ENCODE results near the gene RNLS.

The RNLS gene

DNA sequence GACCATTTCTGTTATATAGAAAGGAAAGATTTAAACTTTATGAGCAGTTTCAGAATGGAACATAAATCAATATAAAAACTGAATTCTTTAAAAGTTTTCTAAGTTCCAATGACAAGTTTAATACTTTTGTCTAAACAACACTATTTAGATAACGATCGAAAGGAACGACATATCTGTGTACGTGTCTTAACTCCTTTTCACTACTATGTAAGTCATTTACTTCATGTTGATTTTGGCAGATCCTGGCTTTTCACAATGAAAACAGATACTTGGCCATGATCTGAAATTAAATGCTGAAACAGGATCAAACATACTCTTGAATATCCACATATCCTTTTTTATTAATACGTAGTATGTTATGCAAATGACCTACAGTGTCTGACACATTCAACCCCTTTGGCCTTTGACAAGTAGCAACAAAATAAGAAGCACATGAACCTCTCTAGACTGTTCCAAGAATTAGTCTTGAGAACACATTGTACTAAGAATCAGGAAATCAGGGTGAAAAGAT, 41.9 kb downstream of the RNLS start:
- ChIA-PET POLR2A (no interaction called here), CTCF (no interaction called here)
- no peaks in the 10 kb centered on the region for H3K36me3 ChIP-seq (ENCODE audit: control insufficient read depth in 2 of 2, insufficient read depth in 1 of 2, low read length in 2 of 2)
- H3K4me3 ChIP-seq (ENCODE audit: low read depth, low read length), result no peak overlapping the region
- peak overlapping the region; percentile 42; the same call in 1 of the 2 replicates for H3K27ac ChIP-seq (ENCODE audit: extremely low read depth, low read depth, low read length)
- no peaks in the 10 kb centered on the region for H3K9me3 ChIP-seq (ENCODE audit: control insufficient read depth, insufficient read depth, low read depth, low read length)
- H3K4me1 ChIP-seq (ENCODE audit: control insufficient read depth, insufficient read depth, low read length), result peaks cover 45% of the 10 kb centered on the region
- peak; percentile 27; the same call in 1 of the 2 replicates for TF ChIP-seq ZNF513 (tag by site-specific recombination; IDR thresholded peaks at IDR 0.05)
- TF ChIP-seq ZNF747 (tag by site-specific recombination; IDR thresholded peaks at IDR 0.05), result no peak
- no peak for TF ChIP-seq PRDM2 (tag by site-specific recombination; IDR thresholded peaks at IDR 0.05; ENCODE audit: borderline replicate concordance)
- 0 out of 2 replicates have a peak, but pooled peaks have one; percentile 21 for TF ChIP-seq KLF16 (tag by site-specific recombination; IDR thresholded peaks at IDR 0.05)
- TF ChIP-seq ZNF626 (tag by site-specific recombination; IDR thresholded peaks at IDR 0.05), result 0 out of 2 replicates have a peak, but pooled peaks have one; percentile 60
- TF ChIP-seq ZNF596 (tag by site-specific recombination; IDR thresholded peaks at IDR 0.05), result peak; percentile 66
- no peak for TF ChIP-seq AEBP2 (tag by site-specific recombination; IDR thresholded peaks at IDR 0.05; ENCODE audit: borderline replicate concordance)
- TF ChIP-seq, protein P1, sequence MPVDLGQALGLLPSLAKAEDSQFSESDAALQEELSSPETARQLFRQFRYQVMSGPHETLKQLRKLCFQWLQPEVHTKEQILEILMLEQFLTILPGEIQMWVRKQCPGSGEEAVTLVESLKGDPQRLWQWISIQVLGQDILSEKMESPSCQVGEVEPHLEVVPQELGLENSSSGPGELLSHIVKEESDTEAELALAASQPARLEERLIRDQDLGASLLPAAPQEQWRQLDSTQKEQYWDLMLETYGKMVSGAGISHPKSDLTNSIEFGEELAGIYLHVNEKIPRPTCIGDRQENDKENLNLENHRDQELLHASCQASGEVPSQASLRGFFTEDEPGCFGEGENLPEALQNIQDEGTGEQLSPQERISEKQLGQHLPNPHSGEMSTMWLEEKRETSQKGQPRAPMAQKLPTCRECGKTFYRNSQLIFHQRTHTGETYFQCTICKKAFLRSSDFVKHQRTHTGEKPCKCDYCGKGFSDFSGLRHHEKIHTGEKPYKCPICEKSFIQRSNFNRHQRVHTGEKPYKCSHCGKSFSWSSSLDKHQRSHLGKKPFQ (tag by site-specific recombination; IDR thresholded peaks at IDR 0.05), result peak; percentile 60; the same call in 1 of the 2 replicates
- no peak for TF ChIP-seq ZBTB17 (tag by site-specific recombination; IDR thresholded peaks at IDR 0.05)
- TF ChIP-seq ZNF529 (tag by site-specific recombination; IDR thresholded peaks at IDR 0.05; ENCODE audit: insufficient replicate concordance), result no peak
- peak; percentile 77 for TF ChIP-seq IKZF3 (tag by site-specific recombination; IDR thresholded peaks at IDR 0.05)
- TF ChIP-seq, protein P2, sequence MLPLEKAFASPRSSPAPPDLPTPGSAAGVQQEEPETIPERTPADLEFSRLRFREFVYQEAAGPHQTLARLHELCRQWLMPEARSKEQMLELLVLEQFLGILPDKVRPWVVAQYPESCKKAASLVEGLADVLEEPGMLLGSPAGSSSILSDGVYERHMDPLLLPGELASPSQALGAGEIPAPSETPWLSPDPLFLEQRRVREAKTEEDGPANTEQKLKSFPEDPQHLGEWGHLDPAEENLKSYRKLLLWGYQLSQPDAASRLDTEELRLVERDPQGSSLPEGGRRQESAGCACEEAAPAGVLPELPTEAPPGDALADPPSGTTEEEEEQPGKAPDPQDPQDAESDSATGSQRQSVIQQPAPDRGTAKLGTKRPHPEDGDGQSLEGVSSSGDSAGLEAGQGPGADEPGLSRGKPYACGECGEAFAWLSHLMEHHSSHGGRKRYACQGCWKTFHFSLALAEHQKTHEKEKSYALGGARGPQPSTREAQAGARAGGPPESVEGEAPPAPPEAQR (tag by site-specific recombination; IDR thresholded peaks at IDR 0.05), result no peak
- TF ChIP-seq ZNF248 (tag by site-specific recombination; IDR thresholded peaks at IDR 0.05), result no peak
- TF ChIP-seq ZEB2 (tag by site-specific recombination; IDR thresholded peaks at IDR 0.05), result 0 out of 2 replicates have a peak, but pooled peaks have one; percentile 11
- TF ChIP-seq ZXDB (tag by site-specific recombination; IDR thresholded peaks at IDR 0.05), result peak; percentile 87
- no peak for TF ChIP-seq ZNF585B (tag by site-specific recombination; IDR thresholded peaks at IDR 0.05)
- TF ChIP-seq BCL11B (tag by site-specific recombination; IDR thresholded peaks at IDR 0.05; ENCODE audit: low read depth), result peak; percentile 80; the same call in 1 of the 2 replicates
- TF ChIP-seq PRDM1 (tag by site-specific recombination; IDR thresholded peaks at IDR 0.05), result no peak
- peak; percentile 38; the same call in 1 of the 2 replicates for TF ChIP-seq ZBTB44 (tag by site-specific recombination; IDR thresholded peaks at IDR 0.05)
- no peak for TF ChIP-seq ZFP69B (tag by site-specific recombination; IDR thresholded peaks at IDR 0.05)
- 0 out of 2 replicates have a peak, but pooled peaks have one; percentile 11 for TF ChIP-seq ZNF549 (tag by site-specific recombination; IDR thresholded peaks at IDR 0.05)
- no peak for TF ChIP-seq ZNF341 (tag by site-specific recombination; IDR thresholded peaks at IDR 0.05; ENCODE audit: low read depth)
- peak; percentile 64; the same call in 1 of the 2 replicates for TF ChIP-seq BCL11A (tag by site-specific recombination; IDR thresholded peaks at IDR 0.05; ENCODE audit: low read depth)
